ENCODE measurements around the gene SETD3. TPM values are rescaled to one million over a fixed set of nuclear protein-coding genes. Genes with fewer than 3 reads are reported as not detected.

SETD3 gene
- total RNA-seq, 4 donors from 2014 or later = 29.1 to 65.4 (median 36.3) TPM

DNA sequence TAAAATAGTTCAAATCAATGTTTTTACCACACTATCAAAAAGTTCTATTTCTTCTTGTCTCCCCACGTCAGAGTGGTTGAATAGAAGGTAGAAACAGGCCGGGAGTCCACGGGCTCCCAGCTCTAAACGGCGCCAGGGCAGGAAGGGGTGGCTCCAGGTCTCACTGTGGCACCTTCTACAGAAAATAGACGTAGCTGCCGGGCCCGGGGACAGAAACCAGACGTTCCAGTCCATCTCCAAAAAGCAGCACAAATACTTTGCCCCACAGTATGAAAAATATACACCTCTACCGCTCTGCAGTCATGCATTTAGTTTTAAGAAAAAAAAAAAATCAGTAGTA, 31.4 kb upstream of the SETD3 start:
- WGBS, 2 donors = 53 to 69% methylated on average over 6 to 10 of the region's 10 CpGs
- DNase-seq = no peak
- peaks cover 0 to 16% (median 0%) of the 10 kb centered on the region in 3 donors for H3K4me1 ChIP-seq
- H3K27ac ChIP-seq = peak overlapping the region in 3 of 4 donors; percentile 20 to 56 (median 46)
- H3K9me3 ChIP-seq = no peaks in the 10 kb centered on the region
- peaks cover 14 to 93% (median 35%) of the 10 kb centered on the region in 3 donors for H3K36me3 ChIP-seq
- no peaks in the 10 kb centered on the region for H3K27me3 ChIP-seq
- intact Hi-C loops (cut with DNase I) = no loop called here
- H3K4me3 ChIP-seq = no peak overlapping the region
- no peak for TF ChIP-seq POLR2A (IDR thresholded peaks at IDR 0.05)
- TF ChIP-seq, protein P1, sequence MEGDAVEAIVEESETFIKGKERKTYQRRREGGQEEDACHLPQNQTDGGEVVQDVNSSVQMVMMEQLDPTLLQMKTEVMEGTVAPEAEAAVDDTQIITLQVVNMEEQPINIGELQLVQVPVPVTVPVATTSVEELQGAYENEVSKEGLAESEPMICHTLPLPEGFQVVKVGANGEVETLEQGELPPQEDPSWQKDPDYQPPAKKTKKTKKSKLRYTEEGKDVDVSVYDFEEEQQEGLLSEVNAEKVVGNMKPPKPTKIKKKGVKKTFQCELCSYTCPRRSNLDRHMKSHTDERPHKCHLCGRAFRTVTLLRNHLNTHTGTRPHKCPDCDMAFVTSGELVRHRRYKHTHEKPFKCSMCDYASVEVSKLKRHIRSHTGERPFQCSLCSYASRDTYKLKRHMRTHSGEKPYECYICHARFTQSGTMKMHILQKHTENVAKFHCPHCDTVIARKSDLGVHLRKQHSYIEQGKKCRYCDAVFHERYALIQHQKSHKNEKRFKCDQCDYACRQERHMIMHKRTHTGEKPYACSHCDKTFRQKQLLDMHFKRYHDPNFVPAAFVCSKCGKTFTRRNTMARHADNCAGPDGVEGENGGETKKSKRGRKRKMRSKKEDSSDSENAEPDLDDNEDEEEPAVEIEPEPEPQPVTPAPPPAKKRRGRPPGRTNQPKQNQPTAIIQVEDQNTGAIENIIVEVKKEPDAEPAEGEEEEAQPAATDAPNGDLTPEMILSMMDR (IDR thresholded peaks at IDR 0.05) = no peak

DNA sequence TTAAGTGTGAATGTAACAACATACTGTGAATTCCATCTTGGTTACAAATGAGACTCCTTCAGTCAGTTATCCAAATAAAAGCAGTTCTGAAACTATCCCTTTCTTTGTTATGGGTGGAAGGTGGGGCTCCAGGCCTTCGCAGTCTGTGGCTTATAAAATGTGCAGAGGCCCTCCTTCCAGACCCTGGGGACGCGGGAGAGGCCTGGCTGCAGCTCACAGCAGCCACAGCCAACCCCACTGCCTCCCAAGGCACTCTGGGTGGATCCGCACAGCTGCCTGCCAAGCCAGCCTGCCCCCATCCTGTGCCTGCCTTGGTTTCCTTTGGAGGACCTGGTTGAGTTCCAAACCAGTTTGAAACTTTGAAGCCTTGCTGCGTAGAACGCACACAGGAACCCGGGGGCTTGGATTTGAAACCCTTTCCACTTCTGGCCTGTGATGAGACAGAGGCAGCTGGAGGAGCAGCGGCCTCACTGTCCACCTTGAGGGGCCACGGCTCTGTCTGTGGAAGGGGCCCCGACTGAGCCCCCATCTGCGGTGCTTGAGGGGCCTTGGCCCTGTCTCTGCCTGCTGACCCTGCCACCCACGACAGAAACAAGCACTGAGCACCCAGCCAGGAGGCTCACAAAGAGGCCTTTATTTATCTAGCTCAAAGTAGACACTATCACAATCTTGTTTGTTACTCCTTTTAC, 30.9 kb upstream of the SETD3 start:
- intact Hi-C loops (cut with DNase I) = no loop called here
- TF ChIP-seq, protein P1 (IDR thresholded peaks at IDR 0.05) = no peak
- no peak for TF ChIP-seq POLR2A (IDR thresholded peaks at IDR 0.05)
- Histone ChIP-seq H3K4me3 (no peak overlapping the region), H3K4me1 (peaks cover 0 to 16% (median 0%) of the 10 kb centered on the region in 3 donors), H3K27me3 (no peaks in the 10 kb centered on the region), H3K9me3 (no peaks in the 10 kb centered on the region), H3K36me3 (peaks cover 17 to 98% (median 37%) of the 10 kb centered on the region in 3 donors), H3K27ac (peak overlapping the region in 3 of 4 donors; percentile 20 to 56 (median 46))
- 57 to 73% methylated on average over 4 to 7 of the region's 12 CpGs for WGBS, 2 donors
- no peak for DNase-seq

DNA sequence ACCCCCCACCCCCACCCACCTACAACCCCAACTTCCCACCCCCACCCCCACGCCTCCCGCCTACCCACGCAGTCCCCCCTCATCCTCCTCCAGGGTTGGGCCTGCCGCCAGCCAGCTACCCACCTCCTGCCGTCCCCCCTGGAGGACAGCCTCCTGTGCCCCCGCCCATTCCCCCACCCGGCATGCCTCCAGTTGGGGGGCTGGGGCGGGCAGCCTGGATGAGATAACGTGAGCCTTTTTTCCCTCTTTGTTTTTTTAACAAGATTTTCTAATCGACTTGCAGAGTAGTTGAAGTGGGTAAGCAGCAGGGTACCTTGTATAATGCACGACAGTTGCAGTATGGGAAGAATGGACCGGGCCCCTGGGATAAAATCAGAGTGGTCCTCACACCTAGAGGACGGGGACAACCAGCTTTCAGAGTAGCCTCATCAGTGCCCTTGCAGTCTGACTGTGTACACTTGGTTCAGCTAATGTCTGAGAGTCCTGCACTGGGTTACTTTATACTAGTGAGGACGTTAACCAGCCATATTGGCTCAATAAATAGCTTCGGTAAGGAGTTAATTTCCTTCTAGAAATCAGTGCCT, 30.0 kb upstream of the SETD3 start:
- 72 to 88% methylated on average over 7 to 9 of the region's 15 CpGs for WGBS, 2 donors
- Histone ChIP-seq H3K4me1 (peaks cover 0 to 16% (median 0%) of the 10 kb centered on the region in 3 donors), H3K4me3 (no peak overlapping the region), H3K9me3 (no peaks in the 10 kb centered on the region), H3K27me3 (no peaks in the 10 kb centered on the region), H3K36me3 (peaks cover 23 to 100% (median 46%) of the 10 kb centered on the region in 3 donors), H3K27ac (peak overlapping the region in 1 of 4 donors; percentile 46)
- no peak for DNase-seq
- no peak for TF ChIP-seq POLR2A (IDR thresholded peaks at IDR 0.05)
- TF ChIP-seq, protein P1 (IDR thresholded peaks at IDR 0.05) = no peak
- intact Hi-C loops (cut with DNase I) = no loop called here

DNA sequence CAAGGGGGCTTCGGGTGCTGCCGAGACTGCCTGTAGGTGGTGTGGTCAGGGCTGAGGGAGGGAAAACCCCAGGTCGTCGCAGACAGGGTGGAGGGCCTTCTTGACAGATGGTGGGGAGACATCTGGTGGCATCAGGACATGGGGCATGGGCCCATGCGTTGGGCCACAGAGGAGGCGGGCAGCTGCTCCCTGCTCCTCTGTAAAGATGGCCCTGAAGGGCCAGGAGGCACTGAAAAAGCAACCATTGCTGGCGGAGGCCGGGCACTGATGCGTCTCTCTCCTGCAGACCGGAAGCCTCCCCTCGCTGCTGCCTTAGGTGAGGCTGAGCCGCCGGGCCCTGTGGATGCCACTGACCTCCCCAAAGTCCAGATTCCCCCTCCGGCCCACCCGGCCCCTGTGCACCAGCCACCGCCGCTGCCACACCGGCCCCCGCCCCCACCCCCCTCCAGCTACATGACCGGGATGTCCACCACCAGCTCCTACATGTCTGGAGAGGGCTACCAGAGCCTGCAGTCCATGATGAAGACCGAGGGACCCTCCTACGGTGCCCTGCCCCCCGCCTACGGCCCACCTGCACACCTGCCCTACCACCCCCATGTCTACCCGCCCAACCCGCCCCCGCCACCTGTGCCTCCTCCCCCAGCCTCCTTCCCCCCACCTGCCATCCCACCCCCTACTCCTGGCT, 29.4 kb upstream of the SETD3 start:
- intact Hi-C loops (cut with DNase I) = no loop called here

More for the DNA sequence above, 29.4 kb upstream of the SETD3 start:
- peaks cover 23 to 100% (median 52%) of the 10 kb centered on the region in 3 donors for H3K36me3 ChIP-seq
- no peak for DNase-seq
- peaks cover 0 to 16% (median 0%) of the 10 kb centered on the region in 3 donors for H3K4me1 ChIP-seq
- no peaks in the 10 kb centered on the region for H3K27me3 ChIP-seq
- no peak overlapping the region for H3K4me3 ChIP-seq
- H3K27ac ChIP-seq = no peak overlapping the region
- 78 to 92% methylated on average over 5 to 6 of the region's 27 CpGs for WGBS, 2 donors
- H3K9me3 ChIP-seq = no peaks in the 10 kb centered on the region
- TF ChIP-seq, protein P1 (IDR thresholded peaks at IDR 0.05) = no peak
- no peak for TF ChIP-seq POLR2A (IDR thresholded peaks at IDR 0.05)
